ENCODE results near the gene IAH1.

GRCh38 chr2:9524291-9524690, 49.9 kb downstream of the IAH1 start:
- TF ChIP-seq POLR2A (IDR thresholded peaks at IDR 0.05; ENCODE audit: low read length) (no peak), USF2 (IDR thresholded peaks at IDR 0.05) (no peak), EHF (CRISPR knock-in tag; IDR thresholded peaks at IDR 0.05) (no peak), HOXA7 (CRISPR knock-in tag; IDR thresholded peaks at IDR 0.05) (no peak), E2F6 (IDR thresholded peaks at IDR 0.05; ENCODE audit: borderline replicate concordance, low read depth) (no peak), HDAC2 (IDR thresholded peaks at IDR 0.05) (no peak), KDM1A (IDR thresholded peaks at IDR 0.05; ENCODE audit: low read depth) (no peak)
